Astrocyte (in vitro differentiated cells and primary cell): ENCODE data around the gene SLC25A20.

Source experiments
- CTCF ChIP-seq: IDR thresholded peaks from 2 replicates; pipeline ENCODE4 v1.5.1; 2011; ENCODE audit warnings: low read depth, mild to moderate bottlenecking, inconsistent platforms, low read length, moderate library complexity; ENCODE audit not compliant: insufficient read depth
- EZH2 ChIP-seq: IDR thresholded peaks from 2 replicates; pipeline ENCODE4 v1.6.1; 2012; ENCODE audit warnings: mild to moderate bottlenecking, low read length, inconsistent platforms; ENCODE audit not compliant: insufficient read depth

- no peak for TF ChIP-seq CTCF
- TF ChIP-seq EZH2, result no peak
These were observed 31.9 kb upstream of the SLC25A20 start for GRCh38 chr3:48930590-48930989.
